Kidney tubule cell (primary cell): ENCODE data around the gene CPZ.

ENCODE experiments used
- DNase-seq: peaks from one replicate; pipeline ENCODE4 v3.0.0-alpha.2; 2018; ENCODE audit warnings: low spot score

Gene CPZ

DNA sequence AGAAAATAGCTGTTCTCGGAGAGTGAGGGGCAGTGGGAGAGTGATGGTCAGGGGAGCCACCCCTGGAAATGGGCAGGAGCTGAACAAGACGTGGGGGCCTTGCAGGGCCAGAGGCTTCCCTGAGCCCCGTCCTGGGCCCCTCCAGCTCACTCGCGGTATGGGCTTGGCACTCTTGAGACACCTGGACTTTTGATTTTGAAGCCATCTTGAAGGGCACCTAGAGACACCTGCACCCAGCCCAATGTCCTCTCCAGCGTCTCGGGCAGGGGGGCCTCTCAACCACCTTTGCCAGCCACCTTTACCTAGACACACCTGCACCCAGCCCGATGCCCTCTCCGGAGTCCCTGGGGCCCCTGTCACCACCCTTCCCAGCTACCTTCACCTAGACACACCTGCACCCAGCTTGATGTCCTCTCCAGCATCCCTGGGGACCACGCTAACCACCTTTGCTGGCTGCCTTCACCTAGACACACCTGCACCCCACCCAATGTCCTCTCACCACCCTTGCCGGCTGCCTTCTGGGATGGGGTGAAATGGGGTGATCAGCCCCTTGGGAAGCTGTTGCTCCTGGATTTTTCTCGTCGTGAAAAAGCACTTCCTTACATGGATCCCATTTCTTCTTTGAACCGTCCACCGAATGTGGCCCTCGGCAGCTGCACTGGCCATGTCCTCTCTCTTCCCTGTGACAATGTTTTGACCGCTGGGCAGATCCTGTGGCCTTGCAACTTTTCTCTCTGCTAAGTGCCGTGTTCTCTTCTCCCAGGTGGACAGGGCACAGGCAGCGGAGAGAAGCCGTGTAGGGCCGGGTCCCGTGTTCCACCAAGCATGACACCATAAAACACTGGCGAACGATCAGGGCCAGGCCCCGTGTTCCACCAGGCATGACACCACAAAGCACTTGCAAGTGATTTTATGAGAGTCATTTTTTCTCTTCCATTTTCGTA lies 47.5 kb downstream of the CPZ start:
- DNase-seq = peak; percentile 2

DNA sequence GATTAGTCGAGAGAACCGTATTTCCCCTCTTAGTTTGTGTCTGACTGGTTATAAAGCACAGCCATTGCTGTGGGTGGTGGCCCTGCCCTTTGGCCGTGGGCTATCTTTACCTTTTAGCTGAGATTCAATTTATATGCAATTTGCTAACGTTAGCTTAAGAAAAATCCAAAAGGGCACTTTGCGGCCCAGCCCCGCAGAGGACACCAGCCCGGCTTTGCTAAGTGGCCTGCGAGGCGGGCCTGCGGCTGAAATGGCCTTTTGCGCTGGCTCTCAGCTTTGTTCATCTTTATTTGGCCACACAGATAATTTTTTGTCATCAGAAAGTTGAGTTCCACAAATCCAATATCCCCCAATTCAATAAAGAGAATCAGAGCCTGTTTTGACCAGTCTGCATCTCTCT lies 48.3 kb downstream of the CPZ start:
- no peak for DNase-seq

DNA sequence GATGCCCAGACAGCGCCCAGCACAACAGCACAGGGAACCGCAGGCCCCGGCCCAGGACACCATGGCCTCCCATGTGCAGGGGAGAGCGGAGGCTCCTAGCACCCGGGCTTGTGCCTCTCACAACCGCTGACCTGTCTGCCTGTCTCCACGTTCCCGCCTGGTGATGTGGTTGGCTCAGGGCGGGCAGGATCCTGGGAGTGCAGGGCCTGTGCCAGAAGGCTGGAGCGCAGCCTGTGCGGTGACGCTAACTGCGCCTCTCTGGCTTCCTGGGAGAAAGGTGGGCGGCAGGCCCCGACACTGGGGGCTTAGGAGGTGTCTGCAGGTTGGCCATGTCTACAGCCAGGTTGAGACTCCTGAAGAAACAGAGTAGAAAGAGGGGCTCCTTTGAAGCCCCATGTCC lies 48.7 kb downstream of the CPZ start:
- no peak for DNase-seq

DNA sequence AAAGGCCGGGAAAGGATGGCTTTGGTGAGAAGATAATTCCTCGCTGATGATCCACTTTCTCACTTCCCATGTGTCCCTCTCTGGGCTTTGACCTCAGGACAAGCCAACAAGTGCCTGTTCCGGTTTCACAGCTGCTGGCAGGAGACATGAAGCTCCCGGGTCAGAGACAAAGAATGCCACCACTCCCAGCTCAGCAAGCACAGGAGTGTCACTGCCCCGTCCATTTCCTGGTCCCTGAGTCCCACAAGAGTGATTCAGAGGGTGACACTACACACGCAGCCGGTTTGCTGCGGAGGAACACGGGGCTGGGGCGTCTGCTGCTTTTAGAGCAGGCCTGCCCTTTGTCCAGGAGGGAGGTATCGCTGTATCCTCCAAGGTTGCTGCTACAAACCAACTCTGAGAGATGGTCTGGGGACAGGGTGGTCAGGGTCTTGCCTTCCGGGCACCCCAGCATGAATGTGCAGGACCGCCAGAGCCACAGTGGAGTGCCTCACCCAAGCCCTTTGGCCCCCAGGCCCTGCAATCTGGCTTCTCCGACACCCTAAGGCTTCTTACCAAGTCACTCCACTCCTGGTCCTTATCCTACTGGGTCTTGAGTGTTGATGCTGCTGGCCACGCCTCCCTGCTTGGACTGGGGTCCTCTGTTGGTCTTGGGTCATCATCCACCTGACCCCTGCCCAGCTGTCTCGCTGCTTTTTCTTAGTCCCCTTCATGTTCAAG lies 49.5 kb downstream of the CPZ start:
- peak; percentile 33 for DNase-seq

DNA sequence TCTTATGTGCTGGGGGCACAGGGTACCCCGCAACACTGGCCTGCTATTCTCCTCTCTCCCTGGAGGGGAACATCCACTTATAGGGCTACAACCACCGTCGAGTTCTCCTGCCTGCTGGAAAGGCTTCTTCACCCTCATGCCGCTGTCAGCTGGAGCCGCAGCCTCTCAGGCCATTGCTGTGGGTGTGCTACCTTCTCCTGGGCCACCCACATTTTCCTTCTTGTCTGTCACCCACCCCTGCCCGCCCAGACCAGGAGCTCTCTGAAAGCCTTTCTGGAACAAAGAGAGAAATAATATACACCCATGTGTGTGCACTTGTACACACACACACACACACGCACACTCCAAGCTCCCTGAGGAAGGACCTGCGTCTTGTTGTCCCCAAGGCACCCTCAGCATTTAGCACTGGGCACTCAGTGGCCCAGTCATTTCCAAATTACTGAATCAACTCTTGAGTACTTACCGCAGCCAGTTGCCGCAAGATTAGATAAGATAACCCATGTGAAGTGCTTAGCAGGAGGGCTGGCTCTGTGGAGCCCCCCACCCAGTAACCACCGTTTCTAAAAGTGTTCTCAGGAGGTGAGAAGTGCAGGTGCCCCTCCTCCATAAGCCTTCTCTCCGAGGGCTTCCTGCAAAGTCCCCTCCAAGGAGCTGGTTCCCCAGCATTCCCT lies 50.2 kb downstream of the CPZ start:
- DNase-seq = no peak

DNA sequence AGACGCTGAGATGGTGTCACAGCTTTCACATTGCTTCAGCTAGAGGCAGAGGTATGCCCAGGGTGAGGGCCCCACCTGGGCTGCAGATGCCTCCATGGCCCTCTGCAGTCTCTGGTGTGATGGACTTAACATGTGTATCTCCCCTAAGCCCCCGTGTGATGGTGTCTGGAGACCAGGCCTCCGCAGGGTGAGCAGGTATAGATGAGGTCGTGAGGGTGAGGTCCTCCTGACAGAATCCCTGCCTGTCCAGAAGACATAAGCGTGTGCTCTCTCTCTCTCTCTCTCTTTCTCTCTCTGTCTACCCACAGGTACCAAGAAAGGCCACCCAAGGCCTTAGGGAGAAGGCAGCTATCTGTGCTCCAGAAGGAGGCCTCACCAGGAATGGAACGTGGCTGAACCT lies 50.9 kb downstream of the CPZ start:
- no peak for DNase-seq

DNA sequence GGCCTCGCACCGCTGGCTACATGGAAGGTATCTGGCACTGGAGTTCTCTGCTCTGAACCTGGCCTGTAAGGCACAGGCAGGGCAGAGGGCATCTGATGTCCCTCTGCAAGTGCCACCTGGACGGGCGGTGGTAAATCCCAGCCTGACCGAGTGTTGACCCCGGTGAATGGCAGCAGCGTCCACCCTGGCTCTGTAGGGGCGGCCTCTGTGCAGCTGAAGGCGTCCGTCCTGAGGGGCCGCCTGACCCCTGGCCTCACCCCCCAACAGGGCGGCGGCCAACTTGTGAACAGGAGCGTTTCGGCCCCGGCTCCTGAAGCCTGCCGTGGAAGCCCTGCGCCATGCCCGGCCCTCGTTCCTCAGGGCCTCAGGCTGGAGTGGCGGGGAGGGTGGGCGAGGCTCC lies 51.4 kb downstream of the CPZ start:
- no peak for DNase-seq

DNA sequence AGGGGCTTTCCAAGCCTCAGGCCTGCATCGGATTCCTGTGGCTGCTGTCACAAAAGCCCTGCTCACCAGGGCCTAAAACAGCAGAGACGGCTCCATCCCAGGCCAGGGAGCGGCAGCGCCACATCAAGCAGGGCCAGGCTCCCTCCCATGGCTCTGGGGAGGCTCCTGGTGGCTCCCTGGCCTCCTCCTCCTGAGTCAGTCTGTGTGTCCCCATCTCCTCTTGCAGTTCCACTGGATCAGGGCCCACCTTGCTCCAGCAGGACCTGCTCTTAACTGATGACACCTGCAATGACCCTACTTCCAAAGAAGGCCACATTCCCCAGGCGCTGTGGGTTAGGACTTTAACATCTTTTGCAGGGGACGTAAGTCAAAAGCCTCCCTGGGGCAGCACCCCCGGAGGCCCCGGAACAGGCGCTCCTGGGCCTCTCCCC lies 51.9 kb downstream of the CPZ start:
- DNase-seq = peak; percentile 25

DNA sequence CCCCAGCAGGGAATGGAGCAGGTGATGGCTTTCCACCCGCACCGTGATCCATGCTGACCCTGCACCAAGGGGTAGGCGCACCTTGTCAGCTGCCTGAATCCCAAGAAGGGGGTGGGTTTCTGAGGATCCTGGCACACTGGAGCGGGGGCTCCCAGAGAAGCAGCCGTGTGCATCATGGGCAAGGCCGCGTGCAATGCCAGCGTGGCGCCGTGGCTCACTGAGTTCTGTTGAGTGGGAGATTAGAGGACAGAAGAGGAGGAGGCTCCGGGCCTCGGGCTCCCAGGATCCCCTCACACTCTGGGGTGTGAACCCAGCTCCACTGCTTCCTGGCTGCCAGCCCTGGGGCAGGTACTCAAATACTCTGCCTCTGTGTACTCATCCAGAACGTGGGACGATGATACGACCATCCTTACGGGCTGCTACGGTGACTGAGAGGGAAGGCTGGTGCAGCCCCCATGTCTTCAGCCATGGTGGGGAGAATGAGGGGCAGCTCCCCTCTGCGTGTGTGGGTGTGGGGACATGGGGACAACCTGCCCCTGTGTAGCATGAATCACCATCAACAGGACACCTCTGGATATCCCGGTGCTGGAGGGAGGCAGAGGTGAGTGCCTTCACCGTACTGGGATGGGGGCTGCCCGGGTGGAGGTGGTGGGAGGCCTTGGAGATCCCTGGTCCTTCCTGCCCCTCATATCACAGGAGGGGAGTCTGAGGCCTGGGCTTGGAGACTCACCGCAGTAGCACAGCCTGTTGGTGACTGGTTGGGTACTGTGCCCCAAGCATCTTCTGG lies 52.6 kb downstream of the CPZ start:
- no peak for DNase-seq

DNA sequence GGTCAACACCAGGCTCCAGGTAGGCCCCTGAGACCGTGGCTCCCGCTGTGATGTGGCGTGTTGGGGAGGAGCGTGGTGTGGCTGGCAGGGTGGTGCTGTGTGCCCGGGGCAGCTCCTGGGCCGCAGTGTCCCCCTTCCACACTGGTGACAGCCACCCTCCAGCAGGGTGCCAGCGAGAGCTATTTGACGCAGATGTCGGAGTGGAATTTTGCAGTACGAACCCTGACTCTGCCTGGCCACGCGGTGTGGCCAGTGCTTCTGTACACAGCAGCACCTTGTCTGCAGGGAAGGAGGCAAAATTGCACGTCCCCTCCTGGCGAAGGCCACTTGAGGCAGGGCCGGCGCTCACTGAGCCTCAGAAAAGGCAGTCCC lies 53.2 kb downstream of the CPZ start:
- no peak for DNase-seq

DNA sequence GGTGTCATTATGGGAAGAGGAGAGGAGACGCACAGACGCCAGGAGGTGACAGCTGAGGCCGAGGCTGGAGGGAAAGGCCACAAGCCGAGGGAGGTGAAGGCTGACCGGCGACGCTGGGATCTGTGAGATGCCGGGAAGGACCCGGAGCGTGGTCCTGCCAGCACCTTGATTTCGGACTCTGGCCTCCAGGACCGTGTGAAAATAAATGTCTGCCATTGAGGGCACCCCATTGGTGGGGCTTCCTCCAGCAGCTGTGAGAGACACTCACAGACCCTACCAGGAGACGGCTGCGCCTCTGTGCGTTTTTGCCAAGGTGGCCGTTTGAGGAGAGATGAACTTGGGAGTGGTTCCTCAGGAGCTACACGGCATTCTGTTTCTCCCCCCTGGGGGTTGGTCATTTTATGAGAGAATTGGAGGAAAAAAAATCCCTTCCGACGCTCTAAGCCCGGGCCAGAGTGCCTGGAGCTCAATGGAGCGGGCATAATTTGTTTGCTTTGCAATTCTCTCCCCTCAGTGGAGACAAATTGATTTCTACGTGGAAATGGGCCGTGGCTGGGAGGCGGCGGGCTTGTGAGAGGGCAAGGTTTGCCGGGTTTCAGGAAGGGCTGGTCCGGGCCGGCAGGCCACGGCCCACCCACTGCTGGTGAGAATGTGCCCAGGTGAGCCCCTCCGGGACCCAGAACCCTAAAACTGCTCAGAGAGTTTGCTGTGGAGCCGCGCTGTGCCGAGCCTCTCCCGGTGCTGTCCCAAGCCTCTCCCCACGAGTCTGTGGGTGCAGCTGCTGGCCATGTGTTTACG lies 53.9 kb downstream of the CPZ start:
- no peak for DNase-seq

DNA sequence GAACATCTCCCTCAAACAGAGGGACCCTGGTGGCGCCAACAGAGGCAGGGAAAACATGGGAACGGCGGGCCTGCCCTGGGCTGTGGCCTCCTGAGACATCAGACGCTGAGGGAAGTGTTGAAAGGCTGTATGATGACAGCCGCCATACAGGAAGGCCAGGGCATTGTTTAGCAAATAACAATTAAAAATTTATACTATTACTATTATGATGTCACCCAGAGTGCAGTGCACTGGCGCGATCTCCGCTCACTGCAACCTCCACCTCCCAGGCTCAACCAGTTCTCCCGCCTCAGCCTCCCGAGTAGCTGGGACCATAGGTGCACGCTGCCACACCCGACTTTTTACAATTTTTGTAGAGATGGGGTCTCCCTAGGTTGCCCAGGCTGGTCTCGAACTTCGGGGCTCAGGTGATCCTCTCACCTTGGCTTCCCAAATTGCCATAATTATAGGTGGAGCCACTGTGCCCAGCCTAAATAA lies 54.6 kb downstream of the CPZ start:
- DNase-seq = no peak

DNA sequence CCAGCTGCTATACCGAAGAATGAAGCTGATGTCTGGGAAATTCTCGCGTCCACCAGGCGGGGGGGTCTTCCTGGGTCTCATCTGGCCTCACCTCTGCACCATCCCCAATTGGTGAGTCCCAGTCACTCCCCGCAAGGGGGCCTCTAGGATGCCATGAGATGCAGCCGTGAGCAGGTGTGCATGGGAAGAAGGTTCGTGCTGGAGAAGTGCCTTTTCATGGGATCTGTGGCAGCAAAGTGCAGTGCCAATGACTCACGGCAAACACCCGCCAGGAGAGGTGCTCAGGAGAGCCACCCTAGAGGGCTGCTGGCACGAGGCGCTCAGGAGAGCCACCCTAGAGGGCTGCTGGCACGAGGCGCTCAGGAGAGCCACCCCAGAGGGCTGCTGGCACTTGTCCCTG lies 55.1 kb downstream of the CPZ start:
- DNase-seq = no peak

DNA sequence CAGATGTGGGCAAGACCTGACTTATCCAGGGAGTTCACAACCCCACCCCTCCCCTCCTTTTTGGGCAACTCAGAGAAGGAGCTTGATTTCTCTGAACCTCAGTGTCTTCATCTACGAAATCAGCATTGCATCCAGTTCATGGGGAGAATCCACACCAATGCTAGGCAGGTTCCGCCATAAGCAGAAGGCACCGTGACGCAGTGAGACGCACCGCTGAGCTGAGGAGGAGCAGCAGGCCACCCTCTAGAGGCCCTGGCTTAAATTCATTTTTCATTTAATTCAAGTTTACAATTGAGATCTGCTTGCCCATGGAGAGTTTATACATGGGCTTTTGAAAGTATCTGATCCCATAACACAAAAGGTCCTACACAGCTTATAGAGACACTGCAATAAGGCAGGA lies 55.7 kb downstream of the CPZ start:
- DNase-seq = no peak

DNA sequence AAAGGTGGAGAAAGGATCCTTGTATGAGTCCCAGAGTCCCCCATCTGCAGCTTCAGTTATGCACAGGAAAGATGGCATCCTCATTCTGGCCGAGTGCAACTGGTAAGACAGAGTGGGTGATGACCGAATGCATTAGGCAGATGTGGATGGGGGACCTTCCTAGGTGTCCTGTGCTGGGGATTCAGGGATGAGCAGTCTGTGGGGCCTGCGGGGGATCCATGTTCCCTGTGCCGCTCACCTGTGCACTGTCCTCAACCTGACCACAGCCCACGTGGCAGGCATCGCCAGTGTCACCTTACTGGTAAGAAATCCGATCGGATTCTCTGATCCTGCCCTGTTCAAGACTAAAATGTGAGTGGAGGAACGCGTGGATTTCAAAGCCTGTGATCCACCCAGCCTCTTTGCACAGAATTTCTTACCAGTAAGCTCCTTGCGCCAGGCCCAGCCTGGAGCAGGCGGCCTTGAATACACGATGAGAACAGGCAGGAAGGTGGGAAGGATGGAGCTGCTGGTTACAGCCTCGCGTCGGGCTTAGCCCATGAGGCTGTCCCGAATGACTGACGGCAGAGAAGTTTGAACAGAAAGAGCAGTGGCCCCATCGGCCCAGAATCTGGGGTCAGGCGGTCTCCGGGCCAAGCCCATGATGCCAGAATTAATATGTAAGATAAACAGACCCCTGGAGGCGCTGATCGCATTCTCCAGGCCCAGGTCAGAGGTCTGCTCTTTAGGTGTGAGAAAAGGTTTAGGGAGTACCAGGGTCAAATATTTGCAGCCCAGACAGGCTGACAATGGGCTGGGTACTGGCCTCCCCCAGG lies 56.5 kb downstream of the CPZ start:
- no peak for DNase-seq

DNA sequence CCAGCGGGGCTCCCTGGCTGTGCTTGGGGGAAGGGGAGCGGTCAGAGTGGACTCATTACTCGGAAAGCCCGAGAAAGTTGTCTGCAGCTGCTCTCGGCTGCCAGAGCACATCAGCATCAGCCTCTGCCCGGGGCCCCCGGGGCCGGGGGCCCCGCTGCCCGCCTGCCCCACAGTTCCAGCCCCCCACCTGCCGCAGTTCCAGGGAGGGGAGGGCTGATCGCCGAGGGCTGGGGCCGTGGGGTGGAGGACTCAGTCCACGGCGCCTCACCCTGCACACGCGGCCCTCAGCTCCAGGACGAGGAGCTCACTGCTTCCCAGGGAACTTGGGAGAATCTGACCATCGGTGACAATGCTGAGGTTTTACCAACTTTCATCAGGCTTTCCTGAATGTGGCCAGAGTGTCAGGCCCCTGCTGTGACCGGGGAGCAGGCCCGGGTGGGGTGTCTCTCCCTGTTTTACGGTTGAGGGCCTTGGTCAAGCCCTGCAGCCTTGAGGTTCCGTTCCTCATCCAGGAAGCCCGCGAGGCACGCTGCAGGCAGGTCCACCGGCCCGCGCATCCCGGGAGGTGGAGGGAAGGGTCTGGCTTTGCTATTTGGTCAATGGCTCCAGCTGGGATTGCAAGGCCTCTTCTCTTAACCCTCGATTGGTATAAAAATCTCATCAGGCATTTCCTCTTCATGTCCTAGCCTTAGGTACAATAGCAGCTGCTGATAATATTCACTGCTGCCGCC lies 57.2 kb downstream of the CPZ start:
- no peak for DNase-seq

DNA sequence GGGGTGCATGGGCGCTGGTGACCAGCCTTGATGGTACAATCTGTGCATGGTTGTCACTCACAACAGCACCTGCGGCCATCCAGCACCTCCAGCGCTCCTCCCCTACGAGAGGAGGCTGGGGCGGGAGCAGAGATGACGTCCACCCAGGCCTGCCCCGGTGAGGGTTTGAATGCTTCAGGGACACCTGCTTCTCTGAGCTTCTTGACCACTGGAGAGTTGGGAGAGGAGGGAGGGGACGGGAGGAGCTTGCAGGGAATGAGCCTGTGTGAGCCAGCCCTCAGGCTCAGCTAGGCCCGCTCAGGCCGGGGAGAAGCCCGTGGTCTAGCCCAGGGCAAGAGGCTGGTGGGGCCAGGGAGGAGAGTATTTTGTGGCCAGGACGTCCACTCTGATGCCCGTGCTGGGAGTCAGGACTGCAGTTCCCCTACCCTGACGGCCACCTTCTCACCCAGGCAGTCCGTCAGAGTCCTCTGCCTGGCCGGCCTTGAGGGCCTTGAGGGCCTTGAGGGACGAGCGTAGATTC lies 59.2 kb downstream of the CPZ start:
- no peak for DNase-seq

DNA sequence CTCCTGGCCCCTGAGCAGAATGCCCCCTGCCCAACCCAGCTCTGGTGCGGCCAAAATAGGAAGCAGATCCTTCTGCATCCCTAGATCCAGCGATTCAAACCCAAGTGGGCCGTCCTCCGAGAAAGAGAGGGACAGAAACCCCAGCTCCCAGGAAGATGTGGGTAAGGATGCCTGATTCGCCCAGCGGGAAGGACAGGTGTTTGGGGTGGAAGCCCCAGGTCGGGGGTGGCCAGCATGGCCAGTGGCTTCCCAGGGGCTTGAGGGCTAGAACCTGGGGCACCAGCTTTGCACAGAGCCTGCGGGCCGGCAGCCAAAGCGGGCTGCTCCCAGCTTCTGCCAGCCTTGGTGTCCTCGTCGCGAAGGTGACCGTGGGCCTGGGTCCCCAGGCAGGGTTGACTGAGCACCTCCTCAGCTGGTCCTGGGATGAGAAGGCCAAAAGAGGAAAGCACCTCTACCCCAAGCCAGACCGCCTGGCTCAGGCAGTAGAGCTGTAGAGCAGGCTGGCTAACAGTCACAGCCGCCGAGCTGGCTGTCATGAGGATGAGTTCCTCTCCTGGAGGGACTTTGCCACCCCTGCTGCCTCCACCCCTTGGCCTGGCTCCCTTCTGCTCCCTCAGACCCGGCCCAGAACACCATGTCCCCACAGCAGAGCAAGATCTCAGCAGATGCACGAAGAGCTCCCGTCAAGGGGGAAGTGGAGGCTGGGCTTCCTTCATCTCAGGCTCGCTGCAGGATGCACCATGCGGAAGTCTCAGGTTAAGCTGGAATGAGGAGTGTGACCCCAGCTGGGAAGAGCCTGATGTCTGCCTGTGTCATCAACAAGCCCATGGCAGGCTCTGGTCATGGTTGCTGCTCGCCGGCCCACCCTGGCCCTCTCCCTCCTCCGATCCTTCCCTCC lies 59.9 kb downstream of the CPZ start:
- DNase-seq = no peak
